ENCODE data around the gene AP1AR. TPM values are rescaled to one million over a fixed set of nuclear protein-coding genes. Genes with fewer than 3 reads are reported as not detected.

Gene AP1AR
- total and polyA plus RNA-seq, 2 of the 8 experiments (the other 6 are each of a cell fraction or from before 2014, with no cell fraction given): 5.3 to 27.7 TPM

DNA sequence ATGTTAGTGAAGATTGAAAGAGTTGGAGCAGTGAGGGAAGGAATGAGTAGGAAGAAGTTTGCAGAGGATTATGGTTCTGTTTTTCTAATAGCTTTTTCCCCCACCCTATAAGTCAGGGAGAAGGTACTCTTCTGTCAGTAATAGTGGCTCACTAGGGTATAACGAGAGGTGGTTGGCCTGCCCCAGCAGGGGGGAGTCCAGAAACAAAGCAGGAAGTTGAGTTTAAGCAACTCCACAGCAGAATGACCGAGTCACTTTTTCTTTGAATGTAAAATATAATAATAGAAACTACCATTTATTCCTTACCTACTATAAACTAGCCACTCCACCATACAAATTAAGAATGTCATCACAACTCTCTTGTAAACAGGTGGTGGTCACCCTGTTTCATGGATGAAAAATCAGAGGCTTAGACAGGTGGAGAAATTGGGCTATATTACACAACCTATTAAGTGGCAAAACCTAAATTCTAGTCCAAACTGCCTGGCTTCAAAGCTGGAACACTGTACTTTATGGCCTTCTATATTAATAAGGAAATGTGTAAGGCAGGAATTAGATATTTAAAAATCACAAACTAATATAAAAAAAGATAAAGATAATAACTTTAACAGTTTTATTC, 21.9 kb downstream of the AP1AR start:
- Histone ChIP-seq H2AFZ (ENCODE audit: low read length) (no peak overlapping the region), H4K91ac (replicated peaks; ENCODE audit: insufficient read length, low read length) (no peak overlapping the region), H2BK20ac (ENCODE audit: low read length) (no peak overlapping the region), H2BK15ac (ENCODE audit: low read length) (no peak overlapping the region), H2AK5ac (ENCODE audit: low read depth, low read length) (no peak overlapping the region), H3K27me3 (replicated peaks in 1 of 4; ENCODE audit: control insufficient read depth in 3 of 4, extremely low read depth in 1 of 4, insufficient read depth in 3 of 4, low read length in 3 of 4) (no peaks in the 10 kb centered on the region), H3K14ac (ENCODE audit: insufficient read length) (no peak overlapping the region), H3K4me2 (ENCODE audit: insufficient read depth in 1 of 2, low read depth in 2 of 2, low read length in 2 of 2) (no peak overlapping the region), H3K79me1 (ENCODE audit: low read depth, low read length) (0 out of 2 replicates have a peak, but pooled peaks cover 2% of the 10 kb centered on the region), H3K27ac (ENCODE audit: low read depth, low read length) (no peak overlapping the region), H2BK12ac (ENCODE audit: low read depth, low read length) (no peak overlapping the region), H2BK120ac (replicated peaks; ENCODE audit: low read depth, low read length) (no peak overlapping the region), H3K23me2 (ENCODE audit: low read depth, low read length) (no peaks in the 10 kb centered on the region), H3K23ac (ENCODE audit: insufficient read length) (no peak overlapping the region), H2BK5ac (ENCODE audit: low read depth, low read length) (no peak overlapping the region), H3K9me3 (ENCODE audit: insufficient read depth in 2 of 2, low read depth in 1 of 2, low read length in 1 of 2) (no peaks in the 10 kb centered on the region), H3K79me2 (ENCODE audit: control insufficient read depth in 1 of 2, insufficient read depth in 2 of 2, low read length in 2 of 2) (peaks cover 0 to 34% of the 10 kb centered on the region in 2 experiments; a peak in 2 of 4 replicates), H3K56ac (replicated peaks; ENCODE audit: insufficient read length, low read depth, low read length) (no peak overlapping the region), H3K4me1 (replicated peaks in 1 of 4; ENCODE audit: control insufficient read depth in 3 of 4, insufficient read depth in 4 of 4, low read length in 3 of 4) (peaks cover 0 to 4% (median 0%) of the 10 kb centered on the region in 4 experiments; a peak in 1 of 7 replicates), H3K4me3 (ENCODE audit: extremely low read depth in 1 of 4, insufficient read depth in 2 of 4, low read depth in 3 of 4, low read length in 4 of 4) (no peak overlapping the region), H3K18ac (ENCODE audit: extremely low read depth, low read length) (no peak overlapping the region), H4K20me1 (replicated peaks in 1 of 2; ENCODE audit: control insufficient read depth in 1 of 2, insufficient read depth in 2 of 2, low read length in 2 of 2) (no peaks in the 10 kb centered on the region), H3K4ac (replicated peaks; ENCODE audit: insufficient read length, low read depth, low read length) (no peak overlapping the region), H4K5ac (ENCODE audit: insufficient read length, low read depth, low read length) (no peak overlapping the region), H3K9ac (replicated peaks in 1 of 4; ENCODE audit: extremely low read depth in 1 of 4, low read depth in 3 of 4, low read length in 3 of 4) (no peak overlapping the region), H3K36me3 (ENCODE audit: control insufficient read depth in 2 of 4, insufficient read depth in 4 of 4, low read length in 3 of 4) (peaks cover 0 to 4% (median 0%) of the 10 kb centered on the region in 4 experiments; a peak in 1 of 8 replicates), H4K8ac (ENCODE audit: extremely low read depth, insufficient read depth, low read length) (no peak overlapping the region)
- CTCF ChIA-PET (ENCODE audit: partially characterized antibody): no interaction called here
- no peak for FAIRE-seq
- 71% methylated on average over 2 of the region's 2 CpGs; no CpG with 5 or more reads in 1 of the 2 experiments for WGBS, 2 experiments (ENCODE audit: extremely low coverage in 1 of 2, insufficient coverage in 1 of 2, insufficient read length in 1 of 2, insufficient replicate concordance in 2 of 2, low coverage in 1 of 2, low lambda C conversion rate in 2 of 2, missing lambda C conversion rate in 1 of 2)
- POLR2A ChIA-PET (ENCODE audit: partially characterized antibody): interaction anchor here (0.6 kb wide), 1 partner anchor 49 kb away, joined by 3 read pairs; no protein-coding TSS in a partner anchor
- DNase-seq (ENCODE audit: low read depth in 1 of 2, low spot score in 2 of 2): no peak
- TF ChIP-seq NANOG (IDR thresholded peaks at IDR 0.05; ENCODE audit: insufficient read depth, low read depth, low read length, poor library complexity, severe bottlenecking) (no peak), SP1 (IDR thresholded peaks at IDR 0.05; ENCODE audit: low read depth, low read length) (no peak), GABPA (IDR thresholded peaks at IDR 0.05; ENCODE audit: borderline replicate concordance, insufficient read depth, low read length) (no peak), SIN3A (conservative IDR thresholded peaks at IDR 0.05 in 1 of 2, IDR thresholded peaks at IDR 0.05 in 1 of 2; ENCODE audit: low read depth in 1 of 2, low read length in 2 of 2) (no peak), TAF1 (IDR thresholded peaks at IDR 0.05; ENCODE audit: low read depth, low read length) (no peak), CREB1 (IDR thresholded peaks at IDR 0.05) (no peak), TBP (IDR thresholded peaks at IDR 0.05; ENCODE audit: low read depth, low read length) (no peak), EGR1 (IDR thresholded peaks at IDR 0.05; ENCODE audit: borderline replicate concordance, low read depth, low read length) (no peak), CEBPB (IDR thresholded peaks at IDR 0.05; ENCODE audit: low read depth, low read length) (no peak), POU5F1 (IDR thresholded peaks at IDR 0.05; ENCODE audit: low read depth, low read length) (no peak), MAFK (IDR thresholded peaks at IDR 0.05; ENCODE audit: low read depth, low read length) (no peak), EZH2 (IDR thresholded peaks at IDR 0.05; ENCODE audit: low read depth, low read length, severe bottlenecking) (no peak), POLR2AphosphoS5 (IDR thresholded peaks at IDR 0.05; ENCODE audit: low read depth, low read length) (no peak)
- TF ChIP-seq, protein P1, sequence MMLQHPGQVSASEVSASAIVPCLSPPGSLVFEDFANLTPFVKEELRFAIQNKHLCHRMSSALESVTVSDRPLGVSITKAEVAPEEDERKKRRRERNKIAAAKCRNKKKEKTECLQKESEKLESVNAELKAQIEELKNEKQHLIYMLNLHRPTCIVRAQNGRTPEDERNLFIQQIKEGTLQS (IDR thresholded peaks at IDR 0.05; ENCODE audit: insufficient read depth, low read depth, low read length): no peak
